H1 (cell line): ENCODE measurements around the gene GAS6. TPM values are rescaled to one million over a fixed set of nuclear protein-coding genes. Genes with fewer than 3 reads are reported as not detected.

Experiments
- CHD7 ChIP-seq: fragments of 300-600 bp; sonication (generic); IDR thresholded peaks from 2 replicates; pipeline ENCODE4 v1.7.1; 2012; ENCODE audit warnings: low read length, moderate library complexity, mild to moderate bottlenecking, inconsistent platforms; ENCODE audit not compliant: insufficient replicate concordance
- E2F6 ChIP-seq: IDR thresholded peaks from 2 replicates; pipeline ENCODE4 v1.6.1; 2012; ENCODE audit warnings: inconsistent platforms
- polyA plus RNA-seq, 7 experiments: library from polyadenylated mRNA; depleted of rRNA in 3 of 7; stranded (reverse) in 5 of 7; unstranded in 2 of 7; fragments of >200 nt in 5 of 7; fragments of 200-250 nt in 2 of 7; gene quantifications; 1 replicate in 5 of 7; 2 replicates in 1 of 7; 4 replicates in 1 of 7; pipeline versions ENCODE4 v1.2.1 to v1.2.3, GENCODE V29; 2011 to 2013; ENCODE audit warnings: missing spikeins in 2 of 7, mixed read lengths in 2 of 7
- total RNA-seq: library from RNA; stranded (reverse); fragmentation: NEBNext Ultra II Directional; extraction: Animal tissue kit (Norgen Biotek cat#: 25700); gene quantifications from 2 replicates; pipeline ENCODE4 v1.2.1, GENCODE V29; 2021

GAS6 gene
- total and polyA plus RNA-seq, 2 of the 8 experiments (the other 6 are each of a cell fraction or from before 2014, with no cell fraction given), result 18.6 to 31.0 TPM

GRCh38 chr13:113882716-113883115, 18.8 kb upstream of the GAS6 start (continued):
- TF ChIP-seq CHD7, result no peak
- peak; percentile 90 for TF ChIP-seq E2F6
